ENCODE results near the gene NRDE2. TPM values are rescaled to one million over a fixed set of nuclear protein-coding genes. Genes with fewer than 3 reads are reported as not detected.
A peak's percentile ranks its signal among the peaks of the same experiment; 100 is the strongest.

Gene NRDE2
- total RNA-seq, 4 donors from 2014 or later: 18.6 to 26.9 (median 21.0) TPM

DNA sequence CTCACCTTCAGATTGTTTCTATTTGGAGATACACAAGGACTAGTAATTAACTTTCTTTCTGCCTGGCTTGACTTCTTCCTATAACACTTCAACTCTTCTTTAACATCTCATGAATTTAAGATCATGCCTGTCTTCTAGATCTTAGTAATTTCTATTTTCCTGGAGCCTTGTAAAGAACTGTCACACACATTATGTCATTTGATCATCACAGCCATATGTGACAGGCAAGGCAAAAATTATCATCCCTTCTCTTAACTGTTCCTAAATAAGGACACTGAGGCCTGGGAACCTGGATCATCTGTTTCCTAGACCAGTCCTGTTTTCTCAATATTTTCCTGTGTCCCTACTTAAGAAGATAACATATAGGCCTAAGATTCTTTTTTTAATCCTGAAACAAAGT lies 27.2 kb downstream of the NRDE2 start:
- in situ Hi-C loops (cut with MboI; ENCODE audit: low pct_ligation_motif_present in 1 of 4, low pct_unique_long_range_greater_than_20kb in 1 of 4, low sequenced_read_pairs in 3 of 4): loop anchor here in 3 of 4 donors (10.0 to 25.0 kb wide), 2 partner anchors 383 to 460 kb away; no protein-coding TSS in a partner anchor
- Histone ChIP-seq H3K9me3 (no peaks in the 10 kb centered on the region), H3K27ac (peak overlapping the region in 1 of 4 donors; percentile 59), H3K36me3 (peaks cover 0 to 6% (median 0%) of the 10 kb centered on the region in 4 donors), H3K4me3 (no peak overlapping the region), H3K4me1 (peaks cover 4 to 25% (median 13%) of the 10 kb centered on the region in 4 donors), H3K27me3 (no peaks in the 10 kb centered on the region)
- DNase-seq: no peak
- intact Hi-C loops (cut with DNase I; ENCODE audit: low total_unique reads): loop anchor here (10.0 kb wide), 2 partner anchors 220 to 400 kb away; no protein-coding TSS in a partner anchor
- TF ChIP-seq POLR2AphosphoS5 (IDR thresholded peaks at IDR 0.05): no peak
- TF ChIP-seq, protein P1, sequence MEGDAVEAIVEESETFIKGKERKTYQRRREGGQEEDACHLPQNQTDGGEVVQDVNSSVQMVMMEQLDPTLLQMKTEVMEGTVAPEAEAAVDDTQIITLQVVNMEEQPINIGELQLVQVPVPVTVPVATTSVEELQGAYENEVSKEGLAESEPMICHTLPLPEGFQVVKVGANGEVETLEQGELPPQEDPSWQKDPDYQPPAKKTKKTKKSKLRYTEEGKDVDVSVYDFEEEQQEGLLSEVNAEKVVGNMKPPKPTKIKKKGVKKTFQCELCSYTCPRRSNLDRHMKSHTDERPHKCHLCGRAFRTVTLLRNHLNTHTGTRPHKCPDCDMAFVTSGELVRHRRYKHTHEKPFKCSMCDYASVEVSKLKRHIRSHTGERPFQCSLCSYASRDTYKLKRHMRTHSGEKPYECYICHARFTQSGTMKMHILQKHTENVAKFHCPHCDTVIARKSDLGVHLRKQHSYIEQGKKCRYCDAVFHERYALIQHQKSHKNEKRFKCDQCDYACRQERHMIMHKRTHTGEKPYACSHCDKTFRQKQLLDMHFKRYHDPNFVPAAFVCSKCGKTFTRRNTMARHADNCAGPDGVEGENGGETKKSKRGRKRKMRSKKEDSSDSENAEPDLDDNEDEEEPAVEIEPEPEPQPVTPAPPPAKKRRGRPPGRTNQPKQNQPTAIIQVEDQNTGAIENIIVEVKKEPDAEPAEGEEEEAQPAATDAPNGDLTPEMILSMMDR (IDR thresholded peaks at IDR 0.05): no peak
- no peak for TF ChIP-seq POLR2A (IDR thresholded peaks at IDR 0.05)
- TF ChIP-seq EP300 (IDR thresholded peaks at IDR 0.05; ENCODE audit: low read depth): no peak

DNA sequence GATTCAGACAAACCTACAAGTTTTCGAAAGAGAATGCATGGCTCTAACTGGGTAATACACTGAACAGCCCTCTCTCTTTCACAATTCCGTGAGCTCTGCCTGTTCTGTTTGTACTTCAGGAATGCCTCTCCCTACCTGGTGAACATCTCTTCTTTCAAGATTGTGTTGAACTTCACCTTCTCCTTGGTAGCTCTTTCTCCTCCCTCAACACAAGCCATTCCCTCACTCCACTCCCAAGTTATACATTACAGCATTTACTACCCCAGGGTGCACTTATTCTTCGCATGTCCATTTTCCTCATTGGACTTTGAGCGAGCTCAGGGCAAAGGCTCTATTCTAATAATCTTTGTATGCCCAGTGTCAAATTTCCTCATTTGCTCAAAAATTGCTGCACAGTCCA lies 28.3 kb downstream of the NRDE2 start:
- H3K4me3 ChIP-seq: no peak overlapping the region
- DNase-seq: no peak
- intact Hi-C loops (cut with DNase I; ENCODE audit: low total_unique reads) (loop anchor here (10.0 kb wide), 2 partner anchors 221 to 401 kb away; no protein-coding TSS in a partner anchor), in situ Hi-C loops (cut with MboI; ENCODE audit: low pct_ligation_motif_present in 1 of 4, low pct_unique_long_range_greater_than_20kb in 1 of 4, low sequenced_read_pairs in 3 of 4) (loop anchor here in 3 of 4 donors (10.0 to 25.0 kb wide), 2 partner anchors 384 to 461 kb away; no protein-coding TSS in a partner anchor)
- no peaks in the 10 kb centered on the region for H3K27me3 ChIP-seq
- H3K9me3 ChIP-seq: no peaks in the 10 kb centered on the region
- peaks cover 4 to 25% (median 13%) of the 10 kb centered on the region in 4 donors for H3K4me1 ChIP-seq
- 49 to 67% methylated on average over 3 to 4 of the region's 4 CpGs for WGBS, 2 donors (ENCODE audit: low coverage in 1 of 2)
- peaks cover 0 to 8% (median 0%) of the 10 kb centered on the region in 4 donors for H3K36me3 ChIP-seq
- TF ChIP-seq EP300 (IDR thresholded peaks at IDR 0.05; ENCODE audit: low read depth) (no peak), POLR2AphosphoS5 (IDR thresholded peaks at IDR 0.05) (peak in 1 of 3 donors; percentile 37), POLR2A (IDR thresholded peaks at IDR 0.05) (peak; percentile 20)
- TF ChIP-seq, protein P1 (IDR thresholded peaks at IDR 0.05): no peak
- H3K27ac ChIP-seq: peak overlapping the region; percentile 51 to 71 (median 62)

DNA sequence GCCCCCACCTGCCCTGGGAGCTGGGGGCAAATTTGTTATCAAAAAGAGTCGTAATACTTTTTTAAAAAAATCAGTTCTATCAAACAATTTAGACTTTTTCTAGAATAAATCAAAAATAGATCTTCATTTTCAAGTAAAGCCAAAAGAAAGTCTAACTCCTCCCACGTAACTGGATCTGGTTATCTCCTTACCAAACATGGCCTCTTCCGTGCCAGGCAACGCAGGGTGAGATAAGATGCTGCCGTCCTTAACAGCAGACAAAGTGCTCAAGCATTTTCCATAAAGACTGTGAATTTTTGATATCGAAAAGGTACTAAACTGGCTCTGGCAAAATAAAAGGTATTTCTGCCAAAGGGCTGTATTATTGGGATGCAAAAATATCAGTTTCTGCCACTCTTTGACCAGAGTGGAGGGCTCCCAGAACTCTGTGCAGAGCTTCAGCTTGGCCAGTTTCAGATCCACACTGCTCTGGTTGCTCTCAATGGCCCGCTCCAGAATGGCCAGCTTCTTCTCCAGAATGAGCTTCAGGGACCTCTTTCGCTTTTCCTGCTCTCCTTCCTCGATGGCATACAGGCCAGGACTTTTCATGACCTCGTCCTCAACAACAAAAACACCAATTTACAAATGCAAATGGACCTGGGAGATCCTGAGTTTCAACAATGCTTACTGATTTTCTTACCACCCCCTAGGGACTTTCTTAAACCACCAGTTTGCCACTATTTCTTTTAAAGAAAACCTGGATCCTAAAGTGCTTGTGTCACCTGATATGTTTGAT lies 29.0 kb downstream of the NRDE2 start:
- Histone ChIP-seq H3K4me1 (peaks cover 4 to 25% (median 13%) of the 10 kb centered on the region in 4 donors), H3K27me3 (no peaks in the 10 kb centered on the region), H3K27ac (peak overlapping the region; percentile 51 to 71 (median 62)), H3K4me3 (no peak overlapping the region), H3K36me3 (peaks cover 0 to 10% (median 0%) of the 10 kb centered on the region in 4 donors), H3K9me3 (no peaks in the 10 kb centered on the region)
- 82 to 83% methylated on average over 9 to 10 of the region's 10 CpGs for WGBS, 2 donors (ENCODE audit: low coverage in 1 of 2)
- DNase-seq: no peak
- in situ Hi-C loops (cut with MboI; ENCODE audit: low pct_ligation_motif_present in 1 of 4, low pct_unique_long_range_greater_than_20kb in 1 of 4, low sequenced_read_pairs in 3 of 4) (loop anchor here in 3 of 4 donors (10.0 to 25.0 kb wide), 2 partner anchors 385 to 462 kb away; no protein-coding TSS in a partner anchor), intact Hi-C loops (cut with DNase I; ENCODE audit: low total_unique reads) (loop anchor here (10.0 kb wide), 2 partner anchors 222 to 402 kb away; no protein-coding TSS in a partner anchor)
- no peak for TF ChIP-seq POLR2A (IDR thresholded peaks at IDR 0.05)
- no peak for TF ChIP-seq EP300 (IDR thresholded peaks at IDR 0.05; ENCODE audit: low read depth)
- TF ChIP-seq, protein P1 (IDR thresholded peaks at IDR 0.05): no peak
- no peak for TF ChIP-seq POLR2AphosphoS5 (IDR thresholded peaks at IDR 0.05)

DNA sequence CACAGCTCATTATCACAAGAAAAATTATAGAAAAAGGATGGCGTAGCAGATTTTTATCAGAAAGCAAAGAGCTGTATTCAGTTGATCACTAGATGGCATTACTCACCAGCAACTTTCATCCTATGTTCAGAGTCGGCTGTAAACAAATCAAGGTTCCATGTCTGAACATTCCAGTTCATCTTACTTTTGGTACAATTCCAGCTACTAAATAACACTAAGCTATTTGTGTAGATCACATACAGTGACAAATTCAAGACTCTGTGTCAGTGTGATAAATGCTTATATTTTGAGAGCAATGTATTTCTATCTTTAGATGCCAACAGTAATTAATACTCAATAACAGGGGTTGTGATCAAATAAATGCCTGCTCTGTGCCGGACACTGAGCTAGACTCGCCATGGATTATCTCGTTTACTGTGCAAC lies 30.1 kb downstream of the NRDE2 start:
- H3K27ac ChIP-seq: peak overlapping the region; percentile 42 to 71 (median 62)
- peaks cover 4 to 25% (median 13%) of the 10 kb centered on the region in 4 donors for H3K4me1 ChIP-seq
- H3K9me3 ChIP-seq: no peaks in the 10 kb centered on the region
- 27 to 50% methylated on average over 1 to 5 of the region's 5 CpGs for WGBS, 2 donors (ENCODE audit: low coverage in 1 of 2)
- H3K36me3 ChIP-seq: peaks cover 0 to 10% (median 5%) of the 10 kb centered on the region in 4 donors
- TF ChIP-seq, protein P1 (IDR thresholded peaks at IDR 0.05): peak; percentile 48 to 67 (median 53)
- peak in 2 of 3 donors; percentile 12 to 17 for TF ChIP-seq POLR2AphosphoS5 (IDR thresholded peaks at IDR 0.05)
- TF ChIP-seq POLR2A (IDR thresholded peaks at IDR 0.05): no peak
- no peak for TF ChIP-seq EP300 (IDR thresholded peaks at IDR 0.05; ENCODE audit: low read depth)
- H3K4me3 ChIP-seq: no peak overlapping the region
- DNase-seq: no peak
- no peaks in the 10 kb centered on the region for H3K27me3 ChIP-seq
- intact Hi-C loops (cut with DNase I; ENCODE audit: low total_unique reads) (loop anchor here (10.0 kb wide), 2 partner anchors 223 to 403 kb away; no protein-coding TSS in a partner anchor), in situ Hi-C loops (cut with MboI; ENCODE audit: low pct_ligation_motif_present in 1 of 4, low pct_unique_long_range_greater_than_20kb in 1 of 4, low sequenced_read_pairs in 3 of 4) (loop anchor here in 3 of 4 donors (10.0 to 25.0 kb wide), 2 partner anchors 386 to 463 kb away; no protein-coding TSS in a partner anchor)

Data from transverse colon (tissue), 4 donors.